Measurements from ENCODE around the gene KRTAP5-5. TPM values are rescaled to one million over a fixed set of nuclear protein-coding genes. Genes with fewer than 3 reads are reported as not detected.
"Not testable (repeated sequence)": the region's sequence is repeated elsewhere in the genome, so short reads cannot be mapped to it uniquely, and the experiment has no call there.

KRTAP5-5 gene
- total and polyA plus RNA-seq, 2 donors (not counting 3 experiments of a cell fraction or from before 2014, with no cell fraction given), result not detected

GRCh38 chr11:1592628-1593027, 36.9 kb upstream of the KRTAP5-5 start:
- Histone ChIP-seq H3K4me3 (replicated peaks in 1 of 3; ENCODE audit: insufficient read depth in 1 of 3, low read depth in 1 of 3, low read length in 3 of 3) (no peak overlapping the region), H4K20me1 (replicated peaks; ENCODE audit: control insufficient read depth, extremely low read depth, insufficient read depth, low read length) (no peaks in the 10 kb centered on the region), H3K4me2 (ENCODE audit: insufficient read depth, low read length) (no peak overlapping the region), H3K9me3 (replicated peaks; ENCODE audit: control insufficient read depth, insufficient read depth, low read length) (no peaks in the 10 kb centered on the region), H3K27me3 (ENCODE audit: control insufficient read depth in 2 of 2, insufficient read depth in 2 of 2, low read length in 2 of 2) (peaks cover 3 to 4% of the 10 kb centered on the region in 2 experiments), H3K9me1 (replicated peaks; ENCODE audit: control insufficient read depth, extremely low read depth, insufficient read depth, low read length) (no peaks in the 10 kb centered on the region), H3K9ac (replicated peaks; ENCODE audit: extremely low read depth, insufficient read depth, low read length) (no peak overlapping the region), H3K79me2 (ENCODE audit: control insufficient read depth, insufficient read depth, low read length) (no peaks in the 10 kb centered on the region), H3K4me1 (ENCODE audit: control insufficient read depth, extremely low read depth, insufficient read depth, low read length) (peaks cover 7% of the 10 kb centered on the region), H3K27ac (ENCODE audit: insufficient read depth, low read depth, low read length) (no peak overlapping the region), H2AFZ (ENCODE audit: low read depth, low read length) (no peak overlapping the region), H3K36me3 (ENCODE audit: control insufficient read depth in 2 of 2, extremely low read depth in 1 of 2, insufficient read depth in 2 of 2, low read length in 2 of 2) (no peaks in the 10 kb centered on the region)
- intact Hi-C loops (cut with micrococcal nuclease) (no loop called here), dilution Hi-C loops (cut with MboI; ENCODE audit: extremely low pct_ligation_motif_present, low sequenced_read_pairs) (no loop called here)
- POLR2A ChIA-PET, result no interaction called here
- TF ChIP-seq POLR2AphosphoS5 (IDR thresholded peaks at IDR 0.05; ENCODE audit: insufficient read depth, low read depth, low read length) (no peak), GATA2 (IDR thresholded peaks at IDR 0.05; ENCODE audit: insufficient read depth, insufficient read length, low read depth, low read length) (no peak), MAX (IDR thresholded peaks at IDR 0.05; ENCODE audit: insufficient read depth, insufficient read length) (no peak), FOS (IDR thresholded peaks at IDR 0.05; ENCODE audit: borderline replicate concordance, insufficient read depth, low read length) (no peak), MYC (IDR thresholded peaks at IDR 0.05; ENCODE audit: low read depth, low read length) (no peak), EZH2 (IDR thresholded peaks at IDR 0.05; ENCODE audit: borderline replicate concordance, low read depth, low read length, severe bottlenecking) (no peak), JUN (IDR thresholded peaks at IDR 0.05; ENCODE audit: borderline replicate concordance, insufficient read depth, insufficient read length, low read depth) (no peak), CTCF (IDR thresholded peaks at IDR 0.05; ENCODE audit: extremely low read depth in 1 of 2, insufficient read depth in 1 of 2, low read depth in 1 of 2, low read length in 2 of 2) (no peak), POLR2A (IDR thresholded peaks at IDR 0.05; ENCODE audit: low read depth, low read length) (no peak)
- CTCF ChIA-PET, result interaction anchor here (2.6 to 6.9 kb wide), 2 partner anchors 18 to 46 kb away, joined by 13 to 42 read pairs; no protein-coding TSS in a partner anchor
- no TSS peak for BruUV-seq (replicated peaks)
- no peak for FAIRE-seq
- no peak for DNase-seq (ENCODE audit: low read depth, low spot score)

- H3K27me3 ChIP-seq (ENCODE audit: control insufficient read depth in 2 of 2, insufficient read depth in 2 of 2, low read length in 2 of 2); H2AFZ ChIP-seq (ENCODE audit: low read depth, low read length); H3K9ac ChIP-seq (replicated peaks; ENCODE audit: extremely low read depth, insufficient read depth, low read length); H3K4me2 ChIP-seq (ENCODE audit: insufficient read depth, low read length); dilution Hi-C loops (cut with MboI; ENCODE audit: extremely low pct_ligation_motif_present, low sequenced_read_pairs); H4K20me1 ChIP-seq (replicated peaks; ENCODE audit: control insufficient read depth, extremely low read depth, insufficient read depth, low read length); H3K9me3 ChIP-seq (replicated peaks; ENCODE audit: control insufficient read depth, insufficient read depth, low read length); DNase-seq (ENCODE audit: low read depth, low spot score); H3K79me2 ChIP-seq (ENCODE audit: control insufficient read depth, insufficient read depth, low read length); H3K27ac ChIP-seq (ENCODE audit: insufficient read depth, low read depth, low read length); FAIRE-seq; POLR2A ChIA-PET; H3K36me3 ChIP-seq (ENCODE audit: control insufficient read depth in 2 of 2, extremely low read depth in 1 of 2, insufficient read depth in 2 of 2, low read length in 2 of 2); H3K4me3 ChIP-seq (replicated peaks in 1 of 3; ENCODE audit: insufficient read depth in 1 of 3, low read depth in 1 of 3, low read length in 3 of 3); H3K4me1 ChIP-seq (ENCODE audit: control insufficient read depth, extremely low read depth, insufficient read depth, low read length); BruUV-seq (replicated peaks); H3K9me1 ChIP-seq (replicated peaks; ENCODE audit: control insufficient read depth, extremely low read depth, insufficient read depth, low read length): not testable (repeated sequence)
- intact Hi-C loops (cut with micrococcal nuclease), result loop anchor here (2.0 kb wide), 1 partner anchor 33 kb away; the partner anchor contains the start of gene KRTAP5-5
- CTCF ChIA-PET, result interaction anchor here (0.9 to 5.4 kb wide), 12 partner anchors 12 to 61 kb away, joined by 3 to 55 read pairs (median 7); partner anchors contain the start of genes KRTAP5-4 and KRTAP5-5
Measured at GRCh38 chr11:1595994-1596575, 33.5 kb upstream of the KRTAP5-5 start.
